Ovary (tissue), 3 donors: ENCODE data around the gene UCN.

Experiments
- CTCF ChIP-seq, 3 donors: fragments of 450-650 bp in 2 of 3; fragments of 200-600 bp in 1 of 3; IDR thresholded peaks; one replicate each; pipeline versions ENCODE4 v1.5.1 to v1.8.0; 2016 to 2022; ENCODE audit warnings: antibody characterized with exemption in 3 of 3, mild to moderate bottlenecking in 1 of 3
- EP300 ChIP-seq: sonication (generic); formaldehyde crosslinking; IDR thresholded peaks from one replicate; pipeline ENCODE4 v1.6.1; 2017; ENCODE audit warnings: antibody characterized with exemption
- POLR2A ChIP-seq: fragments of 450-650 bp; IDR thresholded peaks from one replicate; pipeline ENCODE4 v1.6.1; 2017; ENCODE audit warnings: antibody characterized with exemption, mild to moderate bottlenecking, moderate library complexity
- donor health status: DM: no; HTN: no; CAD: no.

- TF ChIP-seq CTCF (IDR thresholded peaks at IDR 0.05) (peak in 1 of 3 donors; percentile 10), POLR2A (peak; percentile 38), EP300 (no peak)
Observed at GRCh38 chr2:27356382-27357181, 48.3 kb upstream of the UCN start, which contains the start of gene GTF3C2.
